GM19351 (cell line): ENCODE data around the gene COL7A1.

Experiments used
- ATAC-seq: cut with Tn5 transposase; IDR thresholded peaks from one replicate; pipeline ENCODE4 v1.9.1; 2021; ENCODE audit warnings: mild to moderate bottlenecking, moderate library complexity; ENCODE audit not compliant: unreplicated experiment

Gene COL7A1

GRCh38 chr3:48592519-48593087 lies 2.5 kb downstream of the COL7A1 start:
- ATAC-seq: no peak

- no peak for ATAC-seq
Observed at GRCh38 chr3:48591886-48592518, 3.1 kb downstream of the COL7A1 start.

GRCh38 chr3:48591436-48591835 lies 3.7 kb downstream of the COL7A1 start:
- no peak for ATAC-seq

GRCh38 chr3:48588230-48588629 lies 6.9 kb downstream of the COL7A1 start:
- ATAC-seq: no peak

GRCh38 chr3:48587686-48588085 lies 7.4 kb downstream of the COL7A1 start:
- no peak for ATAC-seq

GRCh38 chr3:48585411-48585810 lies 9.7 kb downstream of the COL7A1 start:
- ATAC-seq: no peak

GRCh38 chr3:48584836-48585235 lies 10.3 kb downstream of the COL7A1 start:
- no peak for ATAC-seq

GRCh38 chr3:48581621-48582481 lies 13.3 kb downstream of the COL7A1 start:
- ATAC-seq: no peak

- ATAC-seq: no peak
Observed at GRCh38 chr3:48576647-48577046, 18.5 kb downstream of the COL7A1 start.

GRCh38 chr3:48575366-48575765 lies 19.8 kb downstream of the COL7A1 start:
- ATAC-seq: no peak

- no peak for ATAC-seq
Observed at GRCh38 chr3:48573973-48574585, 21.1 kb downstream of the COL7A1 start.

GRCh38 chr3:48572517-48572916 lies 22.6 kb downstream of the COL7A1 start:
- no peak for ATAC-seq

GRCh38 chr3:48571938-48572337 lies 23.2 kb downstream of the COL7A1 start:
- no peak for ATAC-seq

- ATAC-seq: no peak
Observed at GRCh38 chr3:48569808-48570450, 25.2 kb downstream of the COL7A1 start.

- ATAC-seq: no peak
Observed at GRCh38 chr3:48569400-48569799, 25.7 kb downstream of the COL7A1 start.

GRCh38 chr3:48568476-48568875 lies 26.7 kb downstream of the COL7A1 start:
- no peak for ATAC-seq

- no peak for ATAC-seq
Observed at GRCh38 chr3:48567500-48567899, 27.6 kb downstream of the COL7A1 start.

GRCh38 chr3:48567090-48567489 lies 28.0 kb downstream of the COL7A1 start:
- ATAC-seq: no peak

GRCh38 chr3:48566401-48566760 lies 28.7 kb downstream of the COL7A1 start:
- no peak for ATAC-seq

GRCh38 chr3:48565591-48566400 lies 29.3 kb downstream of the COL7A1 start:
- no peak for ATAC-seq
